ENCODE measurements around the gene SLC16A5.

SLC16A5 gene

GRCh38 chr17:75088465-75089417 lies 987 bp downstream of the SLC16A5 start:
- no peak overlapping the region for H3K9ac ChIP-seq (ENCODE audit: low read length)
- H2AFZ ChIP-seq (ENCODE audit: low read length), result no peak overlapping the region
- H3K79me2 ChIP-seq (ENCODE audit: insufficient read depth, low read length), result no peaks in the 10 kb centered on the region

GRCh38 chr17:75090871-75091854 lies 3.4 kb downstream of the SLC16A5 start:
- H3K9me3 ChIP-seq (ENCODE audit: low read length), result no peaks in the 10 kb centered on the region
- no peak for TF ChIP-seq EZH2 (IDR thresholded peaks at IDR 0.05; ENCODE audit: borderline replicate concordance, low read length)
- TF ChIP-seq CTCF (IDR thresholded peaks at IDR 0.05; ENCODE audit: low read length), result no peak
- H3F3A ChIP-seq (ENCODE audit: insufficient read depth, low read length), result no peaks in the 10 kb centered on the region
- H3K4me3 ChIP-seq (ENCODE audit: low read depth, low read length, poor library complexity, severe bottlenecking), result no peak overlapping the region
- H3K9me2 ChIP-seq (ENCODE audit: low read depth, low read length), result no peaks in the 10 kb centered on the region
- no peaks in the 10 kb centered on the region for H4K20me1 ChIP-seq (ENCODE audit: insufficient read depth, low read length)
- no peaks in the 10 kb centered on the region for H3K4me1 ChIP-seq (ENCODE audit: insufficient read depth, low read length, severe bottlenecking)
- H3K27ac ChIP-seq (ENCODE audit: low read depth, low read length, poor library complexity, severe bottlenecking), result no peak overlapping the region
- no peak overlapping the region for H2AFZ ChIP-seq (ENCODE audit: low read length)
- no peaks in the 10 kb centered on the region for H3K36me3 ChIP-seq (ENCODE audit: insufficient read depth, low read length)
- H3K79me2 ChIP-seq (ENCODE audit: insufficient read depth, low read length), result no peaks in the 10 kb centered on the region
- H3K27me3 ChIP-seq (ENCODE audit: insufficient read depth, low read length), result peaks cover 14% of the 10 kb centered on the region; the same call in 1 of the 2 replicates
- H3K9ac ChIP-seq (ENCODE audit: low read length), result no peak overlapping the region
- H3K4me2 ChIP-seq (ENCODE audit: low read length), result no peak overlapping the region

More at GRCh38 chr17:75088465-75089417, 987 bp downstream of the SLC16A5 start:
- Histone ChIP-seq H3K4me2 (ENCODE audit: low read length) (no peak overlapping the region), H3K36me3 (ENCODE audit: insufficient read depth, low read length) (no peaks in the 10 kb centered on the region), H3K9me2 (ENCODE audit: low read depth, low read length) (no peaks in the 10 kb centered on the region), H3F3A (ENCODE audit: insufficient read depth, low read length) (no peaks in the 10 kb centered on the region), H3K27me3 (ENCODE audit: insufficient read depth, low read length) (peaks cover 16% of the 10 kb centered on the region), H4K20me1 (ENCODE audit: insufficient read depth, low read length) (no peaks in the 10 kb centered on the region), H3K27ac (ENCODE audit: low read depth, low read length, poor library complexity, severe bottlenecking) (no peak overlapping the region), H3K4me1 (ENCODE audit: insufficient read depth, low read length, severe bottlenecking) (peaks cover 6% of the 10 kb centered on the region), H3K4me3 (ENCODE audit: low read depth, low read length, poor library complexity, severe bottlenecking) (no peak overlapping the region), H3K9me3 (ENCODE audit: low read length) (no peaks in the 10 kb centered on the region)
- no peak for TF ChIP-seq EZH2 (IDR thresholded peaks at IDR 0.05; ENCODE audit: borderline replicate concordance, low read length)
- no peak for TF ChIP-seq CTCF (IDR thresholded peaks at IDR 0.05; ENCODE audit: low read length)

DNA sequence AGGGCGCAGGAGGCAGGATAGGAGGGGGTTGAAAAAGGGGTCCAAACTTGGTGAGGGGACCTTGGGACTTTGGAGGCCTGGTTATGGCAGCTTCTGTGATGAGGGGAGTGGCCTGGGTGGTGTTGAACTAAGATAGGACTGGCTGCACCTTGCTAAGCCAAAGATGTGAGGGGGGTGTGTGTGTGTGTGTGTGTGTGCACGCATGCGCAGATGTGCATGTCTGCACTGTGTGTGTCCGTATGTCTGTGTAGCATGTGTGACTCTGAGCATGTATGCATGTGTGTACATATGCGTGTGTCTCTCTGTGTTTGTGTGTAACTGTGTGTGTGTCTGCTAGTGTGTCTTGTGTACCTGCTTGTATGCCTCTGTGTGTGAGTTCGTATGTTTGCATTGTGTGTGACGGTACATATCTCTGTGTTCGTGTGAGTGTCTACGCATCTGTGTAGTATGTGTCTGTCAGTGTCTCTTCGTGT lies 4.1 kb downstream of the SLC16A5 start:
- H3K27me3 ChIP-seq (ENCODE audit: insufficient read depth, low read length), result peaks cover 14% of the 10 kb centered on the region; the same call in 1 of the 2 replicates
- H3K9me2 ChIP-seq (ENCODE audit: low read depth, low read length), result no peaks in the 10 kb centered on the region
- no peaks in the 10 kb centered on the region for H3K9me3 ChIP-seq (ENCODE audit: low read length)
- no peak overlapping the region for H2AFZ ChIP-seq (ENCODE audit: low read length)
- H3K27ac ChIP-seq (ENCODE audit: low read depth, low read length, poor library complexity, severe bottlenecking), result no peak overlapping the region
- TF ChIP-seq CTCF (IDR thresholded peaks at IDR 0.05; ENCODE audit: low read length), result no peak
- H3F3A ChIP-seq (ENCODE audit: insufficient read depth, low read length), result no peaks in the 10 kb centered on the region
- no peaks in the 10 kb centered on the region for H3K79me2 ChIP-seq (ENCODE audit: insufficient read depth, low read length)
- H3K9ac ChIP-seq (ENCODE audit: low read length), result no peak overlapping the region
- no peaks in the 10 kb centered on the region for H3K4me1 ChIP-seq (ENCODE audit: insufficient read depth, low read length, severe bottlenecking)
- H4K20me1 ChIP-seq (ENCODE audit: insufficient read depth, low read length), result no peaks in the 10 kb centered on the region
- H3K4me2 ChIP-seq (ENCODE audit: low read length), result no peak overlapping the region
- no peaks in the 10 kb centered on the region for H3K36me3 ChIP-seq (ENCODE audit: insufficient read depth, low read length)
- H3K4me3 ChIP-seq (ENCODE audit: low read depth, low read length, poor library complexity, severe bottlenecking), result no peak overlapping the region
